Erythroblast (primary cell): ENCODE results near the gene LRMDA.

Experiments used
- GATA1 ChIP-seq: IDR thresholded peaks from 2 replicates; pipeline ENCODE4 v1.6.1; 2011; ENCODE audit warnings: low read depth, mild to moderate bottlenecking, control low read depth, low read length, moderate library complexity
- POLR2A ChIP-seq: IDR thresholded peaks from 2 replicates; pipeline ENCODE4 v1.6.1; 2011; ENCODE audit warnings: mild to moderate bottlenecking, low read length

- TF ChIP-seq POLR2A (no peak), GATA1 (no peak)
Measured at GRCh38 chr10:75477680-75478079, 46.3 kb downstream of the LRMDA start.
